Activated naive CD4-positive, alpha-beta T cell treated with anti-CD3 and anti-CD28 coated beads for 36 hours (primary cell): ENCODE results near the gene PRR5L. TPM values are rescaled to one million over a fixed set of nuclear protein-coding genes. Genes with fewer than 3 reads are reported as not detected.

ENCODE experiments used
- CTCF ChIA-PET: fragments of 350-600 bp; sonication (Branson Sonifier 250); formaldehyde crosslinking; loops from one replicate; lab custom pipeline; 2021; ENCODE audit warnings: antibody characterized with exemption; lab: Charles Lee
- DNase-seq: peaks from one replicate; pipeline ENCODE4 v3.0.0-alpha.2; 2020
- H3K27ac Mint-ChIP-seq: one replicate; pipeline ENCODE4 v1.8.0; 2021; ENCODE audit warnings: mild to moderate bottlenecking, mixed read lengths
- H3K27me3 Mint-ChIP-seq: one replicate; pipeline ENCODE4 v1.8.0; 2021; ENCODE audit warnings: low read depth, mixed read lengths
- H3K36me3 Mint-ChIP-seq: one replicate; pipeline ENCODE4 v1.8.0; 2021; ENCODE audit warnings: low read depth, mixed read lengths
- H3K4me1 Mint-ChIP-seq: one replicate; pipeline ENCODE4 v1.8.0; 2021; ENCODE audit warnings: low read depth, mixed read lengths
- H3K4me3 Mint-ChIP-seq: one replicate; pipeline ENCODE4 v1.8.0; 2021; ENCODE audit warnings: mild to moderate bottlenecking, moderate library complexity, mixed read lengths
- H3K9me3 Mint-ChIP-seq: one replicate; pipeline ENCODE4 v1.8.0; 2021; ENCODE audit warnings: mixed read lengths
- intact Hi-C: fragments of 100-400 bp; cut with micrococcal nuclease; formaldehyde crosslinking; loops from one replicate; pipeline ENCODE4 v1.15.1; 2023
- total RNA-seq, 2 experiments: library from RNA; stranded (reverse); gene quantifications; one replicate each; pipeline ENCODE4 v1.2.3, GENCODE V29; 2021

The PRR5L gene
- total RNA-seq, 2 experiments from 2014 or later, result 11.2 to 13.1 TPM

GRCh38 chr11:36421546-36422155 is 125.6 kb downstream of the PRR5L start:
- DNase-seq, result no peak
- H3K36me3 Mint-ChIP-seq, result peaks cover 3% of the 10 kb centered on the region
- peak overlapping the region; percentile 67 for H3K27ac Mint-ChIP-seq
- no peaks in the 10 kb centered on the region for H3K9me3 Mint-ChIP-seq
- CTCF ChIA-PET, result interaction anchor here (1.0 to 2.1 kb wide), 4 partner anchors 15 to 71 kb away, joined by 3 to 8 read pairs (median 4); no protein-coding TSS in a partner anchor
- no peak overlapping the region for H3K4me3 Mint-ChIP-seq
- H3K27me3 Mint-ChIP-seq, result peaks cover 28% of the 10 kb centered on the region
- intact Hi-C loops, result loop anchor here (1.0 to 5.0 kb wide), 7 partner anchors 12 to 108 kb away; no protein-coding TSS in a partner anchor
- H3K4me1 Mint-ChIP-seq, result peaks cover 14% of the 10 kb centered on the region

GRCh38 chr11:36425561-36426081 is 129.5 kb downstream of the PRR5L start:
- Mint-ChIP-seq H3K9me3 (no peaks in the 10 kb centered on the region), H3K36me3 (peaks cover 3% of the 10 kb centered on the region), H3K27ac (no peak overlapping the region), H3K4me3 (no peak overlapping the region), H3K4me1 (peaks cover 14% of the 10 kb centered on the region), H3K27me3 (peaks cover 25% of the 10 kb centered on the region)
- no peak for DNase-seq
- CTCF ChIA-PET, result interaction anchor here (0.6 kb wide), 2 partner anchors 43 to 139 kb away, joined by 3 read pairs; no protein-coding TSS in a partner anchor
- intact Hi-C loops, result no loop called here

- Mint-ChIP-seq H3K36me3 (peaks cover 3% of the 10 kb centered on the region), H3K9me3 (no peaks in the 10 kb centered on the region), H3K27me3 (peaks cover 23% of the 10 kb centered on the region), H3K4me3 (no peak overlapping the region), H3K27ac (no peak overlapping the region), H3K4me1 (peaks cover 8% of the 10 kb centered on the region)
- intact Hi-C loops, result no loop called here
- DNase-seq, result no peak
- CTCF ChIA-PET, result interaction anchor here (0.6 kb wide), 2 partner anchors 42 to 138 kb away, joined by 3 read pairs; no protein-coding TSS in a partner anchor
Observed at GRCh38 chr11:36426226-36426848, 130.2 kb downstream of the PRR5L start.

GRCh38 chr11:36427079-36427478 is 131.0 kb downstream of the PRR5L start:
- no peak overlapping the region for H3K4me3 Mint-ChIP-seq
- H3K27ac Mint-ChIP-seq, result peak overlapping the region; percentile 10
- intact Hi-C loops, result no loop called here
- no peak for DNase-seq
- peaks cover 19% of the 10 kb centered on the region for H3K27me3 Mint-ChIP-seq
- peaks cover 3% of the 10 kb centered on the region for H3K36me3 Mint-ChIP-seq
- H3K4me1 Mint-ChIP-seq, result peaks cover 7% of the 10 kb centered on the region
- CTCF ChIA-PET, result no interaction called here
- no peaks in the 10 kb centered on the region for H3K9me3 Mint-ChIP-seq

- Mint-ChIP-seq H3K36me3 (peaks cover 3% of the 10 kb centered on the region), H3K27ac (no peak overlapping the region), H3K4me1 (peaks cover 7% of the 10 kb centered on the region), H3K4me3 (no peak overlapping the region), H3K9me3 (no peaks in the 10 kb centered on the region), H3K27me3 (peaks cover 15% of the 10 kb centered on the region)
- CTCF ChIA-PET, result no interaction called here
- no peak for DNase-seq
- intact Hi-C loops, result no loop called here
Observed at GRCh38 chr11:36427876-36428275, 131.8 kb downstream of the PRR5L start.

- H3K9me3 Mint-ChIP-seq, result no peaks in the 10 kb centered on the region
- intact Hi-C loops, result no loop called here
- peak; percentile 52 for DNase-seq
- no peak overlapping the region for H3K4me3 Mint-ChIP-seq
- H3K4me1 Mint-ChIP-seq, result peaks cover 7% of the 10 kb centered on the region
- H3K27me3 Mint-ChIP-seq, result peaks cover 8% of the 10 kb centered on the region
- CTCF ChIA-PET, result interaction anchor here (0.5 kb wide), 1 partner anchor 40 kb away, joined by 4 read pairs; no protein-coding TSS in a partner anchor
- no peak overlapping the region for H3K27ac Mint-ChIP-seq
- H3K36me3 Mint-ChIP-seq, result no peaks in the 10 kb centered on the region
Observed at GRCh38 chr11:36431429-36432092, 135.5 kb downstream of the PRR5L start.

- no peak overlapping the region for H3K4me3 Mint-ChIP-seq
- no peaks in the 10 kb centered on the region for H3K36me3 Mint-ChIP-seq
- intact Hi-C loops, result no loop called here
- DNase-seq, result no peak
- H3K27ac Mint-ChIP-seq, result no peak overlapping the region
- peaks cover 8% of the 10 kb centered on the region for H3K27me3 Mint-ChIP-seq
- CTCF ChIA-PET, result no interaction called here
- H3K4me1 Mint-ChIP-seq, result peaks cover 7% of the 10 kb centered on the region
- no peaks in the 10 kb centered on the region for H3K9me3 Mint-ChIP-seq
Observed at GRCh38 chr11:36432093-36432469, 136.0 kb downstream of the PRR5L start.

- no peak overlapping the region for H3K4me3 Mint-ChIP-seq
- peaks cover 7% of the 10 kb centered on the region for H3K4me1 Mint-ChIP-seq
- DNase-seq, result no peak
- intact Hi-C loops, result no loop called here
- no peaks in the 10 kb centered on the region for H3K36me3 Mint-ChIP-seq
- no peak overlapping the region for H3K27ac Mint-ChIP-seq
- peaks cover 7% of the 10 kb centered on the region for H3K27me3 Mint-ChIP-seq
- CTCF ChIA-PET, result no interaction called here
- H3K9me3 Mint-ChIP-seq, result no peaks in the 10 kb centered on the region
Observed at GRCh38 chr11:36432738-36433137, 136.7 kb downstream of the PRR5L start.

GRCh38 chr11:36436064-36436463 is 140.0 kb downstream of the PRR5L start:
- CTCF ChIA-PET, result interaction anchor here (0.7 kb wide), 1 partner anchor 15 kb away, joined by 4 read pairs; no protein-coding TSS in a partner anchor
- no peak for DNase-seq
- peaks cover 7% of the 10 kb centered on the region for H3K27me3 Mint-ChIP-seq
- intact Hi-C loops, result no loop called here
- no peaks in the 10 kb centered on the region for H3K9me3 Mint-ChIP-seq
- peaks cover 2% of the 10 kb centered on the region for H3K36me3 Mint-ChIP-seq
- H3K4me1 Mint-ChIP-seq, result peaks cover 11% of the 10 kb centered on the region
- H3K27ac Mint-ChIP-seq, result no peak overlapping the region
- H3K4me3 Mint-ChIP-seq, result no peak overlapping the region

- CTCF ChIA-PET, result interaction anchor here (0.7 kb wide), 1 partner anchor 16 kb away, joined by 4 read pairs; no protein-coding TSS in a partner anchor
- Mint-ChIP-seq H3K36me3 (peaks cover 2% of the 10 kb centered on the region), H3K9me3 (no peaks in the 10 kb centered on the region), H3K27ac (no peak overlapping the region), H3K4me1 (peaks cover 10% of the 10 kb centered on the region), H3K4me3 (no peak overlapping the region), H3K27me3 (peaks cover 7% of the 10 kb centered on the region)
- intact Hi-C loops, result no loop called here
- no peak for DNase-seq
Observed at GRCh38 chr11:36436589-36436988, 140.5 kb downstream of the PRR5L start.

GRCh38 chr11:36437413-36437812 is 141.3 kb downstream of the PRR5L start:
- CTCF ChIA-PET, result no interaction called here
- H3K4me1 Mint-ChIP-seq, result peaks cover 10% of the 10 kb centered on the region
- intact Hi-C loops, result no loop called here
- peaks cover 7% of the 10 kb centered on the region for H3K27me3 Mint-ChIP-seq
- H3K36me3 Mint-ChIP-seq, result peaks cover 2% of the 10 kb centered on the region
- H3K9me3 Mint-ChIP-seq, result no peaks in the 10 kb centered on the region
- H3K4me3 Mint-ChIP-seq, result no peak overlapping the region
- no peak for DNase-seq
- no peak overlapping the region for H3K27ac Mint-ChIP-seq

GRCh38 chr11:36438126-36438525 is 142.0 kb downstream of the PRR5L start:
- CTCF ChIA-PET, result no interaction called here
- Mint-ChIP-seq H3K9me3 (no peaks in the 10 kb centered on the region), H3K4me3 (no peak overlapping the region), H3K4me1 (peaks cover 12% of the 10 kb centered on the region), H3K36me3 (peaks cover 2% of the 10 kb centered on the region), H3K27ac (no peak overlapping the region), H3K27me3 (peaks cover 7% of the 10 kb centered on the region)
- intact Hi-C loops, result no loop called here
- DNase-seq, result no peak
